ENCODE data around the gene EML5.

GRCh38 chr14:88775532-88775931 lies 17.2 kb downstream of the EML5 start:
- TF ChIP-seq POLR2A (IDR thresholded peaks at IDR 0.05; ENCODE audit: low read length) (no peak), GATA1 (IDR thresholded peaks at IDR 0.05; ENCODE audit: low read depth, low read length) (no peak)
